Karpas-422 (cell line): ENCODE results near the gene ABCF3. TPM values are rescaled to one million over a fixed set of nuclear protein-coding genes. Genes with fewer than 3 reads are reported as not detected.

Source experiments
- DNase-seq: peaks from one replicate; pipeline ENCODE4 v3.0.0-alpha.2; 2015
- H2AFZ ChIP-seq: fragments of 200-600 bp; sonication (generic); 2 replicates; pipeline ENCODE4 v1.6.1; 2014; ENCODE audit warnings: antibody characterized with exemption, low read length, mixed read lengths
- H3K27ac ChIP-seq: fragments of 200-600 bp; sonication (generic); 2 replicates; pipeline ENCODE4 v1.5.1; 2014; ENCODE audit warnings: mild to moderate bottlenecking, low read length, moderate library complexity
- H3K27me3 ChIP-seq: fragments of 200-600 bp; sonication (generic); 2 replicates; pipeline ENCODE4 v1.6.1; 2014; ENCODE audit warnings: low read length, mixed read lengths
- H3K36me3 ChIP-seq: fragments of 200-600 bp; sonication (generic); 2 replicates; pipeline ENCODE4 v1.6.1; 2014; ENCODE audit warnings: low read length, mixed read lengths; ENCODE audit not compliant: insufficient read depth
- H3K4me1 ChIP-seq: fragments of 200-600 bp; sonication (generic); 2 replicates; pipeline ENCODE4 v1.6.1; 2014; ENCODE audit warnings: mild to moderate bottlenecking, low read length, mixed read lengths
- H3K4me2 ChIP-seq: fragments of 200-600 bp; sonication (generic); 2 replicates; pipeline ENCODE4 v1.6.1; 2014; ENCODE audit warnings: low read length, low read depth, mild to moderate bottlenecking; ENCODE audit not compliant: poor library complexity, severe bottlenecking
- H3K4me3 ChIP-seq: fragments of 200-600 bp; sonication (generic); 2 replicates; pipeline ENCODE4 v1.5.1; 2014; ENCODE audit warnings: mild to moderate bottlenecking, antibody characterized with exemption, low read length, mixed read lengths
- H3K79me2 ChIP-seq: fragments of 200-600 bp; sonication (generic); 2 replicates; pipeline ENCODE4 v1.6.1; 2014; ENCODE audit warnings: mild to moderate bottlenecking, low read length, mixed read lengths
- H3K9ac ChIP-seq: fragments of 200-600 bp; sonication (generic); 2 replicates; pipeline ENCODE4 v1.6.0; 2014; ENCODE audit warnings: low read length
- H3K9me2 ChIP-seq: fragments of 200-600 bp; sonication (generic), shearing (Covaris generic); replicated peaks from 2 replicates; pipeline ENCODE4 v1.6.0; 2014; ENCODE audit warnings: mild to moderate bottlenecking, low read length, moderate library complexity; ENCODE audit not compliant: insufficient read depth
- H3K9me3 ChIP-seq: fragments of 300-700, 200-600 bp; sonication (generic); 2 replicates; pipeline ENCODE4 v1.6.1; 2014; ENCODE audit warnings: low read length, mixed read lengths
- H4K20me1 ChIP-seq: fragments of 200-600 bp; sonication (generic); 2 replicates; pipeline ENCODE4 v1.6.1; 2014; ENCODE audit warnings: mild to moderate bottlenecking, antibody characterized with exemption, low read length, low read depth; ENCODE audit not compliant: insufficient read depth
- total RNA-seq: library from RNA; depleted of rRNA; stranded (reverse); fragments of >200 nt; shearing (Covaris generic); gene quantifications from 2 replicates; pipeline ENCODE4 v1.2.3, GENCODE V29; 2014; ENCODE audit warnings: low replicate concordance

The ABCF3 gene
- total RNA-seq, 1 experiment from 2014 or later, result 62.9 TPM

DNA sequence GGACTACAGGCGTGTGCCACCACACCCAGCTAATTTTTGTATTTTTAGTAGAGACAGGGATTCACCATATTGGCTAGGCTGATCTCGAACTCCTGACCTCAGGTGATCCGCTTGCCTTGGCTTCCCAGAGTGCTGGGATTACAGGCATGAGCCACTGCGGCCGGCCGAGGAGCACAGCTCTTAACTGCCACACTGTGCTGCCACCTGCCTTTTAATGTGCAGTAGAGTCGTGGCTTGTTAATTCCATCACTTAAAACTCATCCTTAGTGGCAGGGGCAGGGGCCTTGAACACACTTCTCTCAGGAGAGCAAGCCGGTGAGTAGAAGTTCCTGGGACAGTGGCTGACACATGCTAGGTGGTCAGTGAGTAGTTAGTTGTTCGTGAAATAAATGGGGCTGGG is 12.5 kb downstream of the ABCF3 start:
- DNase-seq, result no peak
- Histone ChIP-seq H3K9ac (no peak overlapping the region), H3K79me2 (no peaks in the 10 kb centered on the region), H3K4me3 (no peak overlapping the region), H3K9me2 (no peaks in the 10 kb centered on the region), H3K27me3 (no peaks in the 10 kb centered on the region), H3K9me3 (no peaks in the 10 kb centered on the region), H4K20me1 (no peaks in the 10 kb centered on the region), H3K4me1 (peaks cover 4% of the 10 kb centered on the region; the same call in 1 of the 2 replicates), H3K4me2 (no peak overlapping the region), H3K27ac (no peak overlapping the region), H3K36me3 (peaks cover 17% of the 10 kb centered on the region; the same call in 1 of the 2 replicates), H2AFZ (no peak overlapping the region)

DNA sequence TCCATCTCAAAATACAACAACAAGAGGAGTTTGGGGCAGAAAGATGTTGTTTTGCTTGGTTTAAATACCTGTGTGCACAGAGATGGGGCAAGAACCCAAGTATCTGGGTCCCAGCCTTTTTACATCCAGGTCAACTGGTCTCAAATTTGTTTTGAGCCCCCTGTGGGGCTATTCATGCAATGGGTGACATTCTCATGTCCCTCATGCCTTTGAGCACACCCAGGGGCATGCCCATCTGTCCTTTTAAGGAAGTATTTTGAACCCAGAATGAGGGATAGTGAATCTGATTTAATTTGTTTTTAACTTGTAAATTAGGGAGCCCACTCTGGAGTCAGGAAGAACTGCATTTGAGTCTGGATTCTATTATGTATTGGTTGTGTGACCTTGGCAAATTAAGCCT is 14.8 kb downstream of the ABCF3 start:
- H3K9me3 ChIP-seq, result no peaks in the 10 kb centered on the region
- H3K4me2 ChIP-seq, result no peak overlapping the region
- no peaks in the 10 kb centered on the region for H4K20me1 ChIP-seq
- no peaks in the 10 kb centered on the region for H3K79me2 ChIP-seq
- no peak overlapping the region for H3K27ac ChIP-seq
- H3K36me3 ChIP-seq, result peaks cover 1% of the 10 kb centered on the region; the same call in 1 of the 2 replicates
- H3K4me3 ChIP-seq, result no peak overlapping the region
- H3K9me2 ChIP-seq, result no peaks in the 10 kb centered on the region
- no peaks in the 10 kb centered on the region for H3K27me3 ChIP-seq
- no peak for DNase-seq
- H3K4me1 ChIP-seq, result peaks cover 4% of the 10 kb centered on the region; the same call in 1 of the 2 replicates
- H2AFZ ChIP-seq, result no peak overlapping the region
- no peak overlapping the region for H3K9ac ChIP-seq

DNA sequence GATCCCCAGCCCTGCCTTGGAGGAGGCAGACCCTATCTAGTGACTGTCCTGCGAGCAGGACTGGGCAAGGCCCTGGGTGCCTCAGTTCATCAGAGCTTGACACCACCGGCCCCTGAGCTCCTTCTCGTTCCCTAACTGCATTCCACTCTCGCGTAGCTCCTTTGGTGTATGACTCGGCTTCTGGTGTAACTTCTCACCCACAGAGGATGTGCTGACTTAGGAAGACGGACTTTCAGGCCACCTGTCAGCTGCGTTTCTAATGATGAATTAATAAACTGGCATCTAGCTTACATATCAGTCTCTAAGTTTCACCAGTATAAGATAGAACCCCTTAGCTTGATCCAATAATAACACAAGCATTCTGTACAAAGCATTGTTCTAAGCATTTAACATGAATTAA is 17.5 kb downstream of the ABCF3 start:
- Histone ChIP-seq H3K36me3 (no peaks in the 10 kb centered on the region), H3K9me3 (no peaks in the 10 kb centered on the region), H3K4me3 (no peak overlapping the region), H3K79me2 (no peaks in the 10 kb centered on the region), H3K9me2 (no peaks in the 10 kb centered on the region), H4K20me1 (no peaks in the 10 kb centered on the region), H3K27ac (no peak overlapping the region), H3K4me1 (peaks cover 4% of the 10 kb centered on the region; the same call in 1 of the 2 replicates), H2AFZ (no peak overlapping the region), H3K9ac (no peak overlapping the region), H3K27me3 (no peaks in the 10 kb centered on the region), H3K4me2 (no peak overlapping the region)
- no peak for DNase-seq

DNA sequence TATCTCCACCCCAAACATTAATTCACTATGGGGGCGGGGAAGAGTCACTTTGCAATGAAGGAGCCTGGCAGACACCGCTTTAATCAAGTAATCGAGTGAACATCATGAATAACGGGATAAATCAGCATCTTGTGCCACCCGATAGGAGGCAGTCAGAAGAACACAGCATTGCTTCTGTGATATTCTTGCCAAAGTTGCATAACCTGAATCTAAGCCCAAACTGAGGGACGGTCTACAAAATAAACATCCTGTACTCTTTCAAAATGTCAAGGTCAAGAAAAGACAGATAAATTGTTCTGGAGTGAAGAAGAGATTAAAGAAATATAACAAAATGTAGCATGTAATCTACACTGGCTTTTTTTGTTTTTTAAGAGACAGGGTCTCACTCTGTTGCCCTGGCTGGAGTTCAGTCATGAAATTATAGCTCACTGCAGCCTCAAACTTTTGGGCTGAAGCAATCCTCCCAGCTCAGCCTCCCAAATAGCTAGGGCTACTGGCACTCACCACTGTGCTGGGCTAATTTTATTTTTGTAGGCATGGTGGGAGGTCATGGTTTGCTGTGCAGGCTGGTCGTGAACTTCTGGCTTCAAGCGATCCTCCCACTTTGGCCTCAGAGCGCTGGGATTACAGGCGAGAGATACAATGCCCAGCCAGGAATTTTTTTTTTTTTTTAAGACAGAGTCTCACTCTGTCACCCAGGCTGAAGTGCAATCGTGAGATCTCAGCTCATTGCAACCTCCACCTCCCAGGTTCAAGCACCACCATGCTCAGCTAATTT is 23.3 kb downstream of the ABCF3 start:
- no peak overlapping the region for H3K27ac ChIP-seq
- no peaks in the 10 kb centered on the region for H3K4me1 ChIP-seq
- H3K27me3 ChIP-seq, result no peaks in the 10 kb centered on the region
- H3K9me3 ChIP-seq, result no peaks in the 10 kb centered on the region
- H3K9me2 ChIP-seq, result no peaks in the 10 kb centered on the region
- no peak for DNase-seq
- H2AFZ ChIP-seq, result no peak overlapping the region
- H3K4me3 ChIP-seq, result no peak overlapping the region
- no peaks in the 10 kb centered on the region for H3K79me2 ChIP-seq
- H3K9ac ChIP-seq, result no peak overlapping the region
- no peaks in the 10 kb centered on the region for H3K36me3 ChIP-seq
- H4K20me1 ChIP-seq, result no peaks in the 10 kb centered on the region
- no peak overlapping the region for H3K4me2 ChIP-seq

DNA sequence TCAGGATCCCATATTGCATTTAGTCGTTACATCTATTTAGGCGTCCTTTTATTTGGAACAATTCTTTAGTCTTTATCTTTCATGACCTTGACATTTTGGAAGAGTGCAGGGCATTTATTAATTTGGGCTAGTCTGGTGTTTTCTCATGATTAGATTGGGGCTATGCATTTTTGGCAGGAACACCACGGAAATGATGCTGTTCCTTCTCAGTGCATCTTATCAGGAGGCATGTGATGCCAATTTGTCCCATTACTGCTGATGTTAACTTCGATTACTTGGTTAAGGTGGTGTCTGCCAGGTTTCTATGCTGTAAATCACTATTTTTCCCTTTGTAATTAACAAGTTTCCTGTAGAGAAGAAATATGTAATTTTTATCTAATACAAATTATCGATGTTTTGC is 25.3 kb downstream of the ABCF3 start:
- Histone ChIP-seq H3K4me1 (no peaks in the 10 kb centered on the region), H2AFZ (no peak overlapping the region), H3K9me2 (no peaks in the 10 kb centered on the region), H3K27ac (no peak overlapping the region), H4K20me1 (no peaks in the 10 kb centered on the region), H3K4me2 (no peak overlapping the region), H3K9ac (no peak overlapping the region), H3K4me3 (no peak overlapping the region), H3K79me2 (no peaks in the 10 kb centered on the region), H3K27me3 (no peaks in the 10 kb centered on the region), H3K9me3 (no peaks in the 10 kb centered on the region), H3K36me3 (no peaks in the 10 kb centered on the region)
- no peak for DNase-seq

DNA sequence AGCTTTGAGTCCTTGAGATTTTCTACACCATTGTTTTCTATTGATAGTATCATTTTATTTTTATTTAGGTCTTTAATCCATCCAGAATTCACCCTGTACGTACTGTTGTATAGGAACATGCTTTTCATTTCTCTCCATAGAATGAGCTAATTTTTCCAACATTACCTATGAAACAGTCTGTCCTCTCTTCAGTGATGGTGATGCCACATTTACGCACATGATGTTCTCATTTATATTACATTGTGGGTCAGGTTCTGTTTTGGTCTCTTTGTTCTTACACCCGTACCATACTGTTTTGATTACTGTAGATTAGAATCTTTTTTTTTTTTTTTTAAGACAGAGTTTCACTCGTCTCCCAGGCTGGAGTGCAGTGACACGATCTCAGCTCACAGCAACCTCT is 25.7 kb downstream of the ABCF3 start:
- H3K27ac ChIP-seq, result no peak overlapping the region
- H3K4me1 ChIP-seq, result no peaks in the 10 kb centered on the region
- H3K4me3 ChIP-seq, result no peak overlapping the region
- no peaks in the 10 kb centered on the region for H3K36me3 ChIP-seq
- H4K20me1 ChIP-seq, result no peaks in the 10 kb centered on the region
- H3K4me2 ChIP-seq, result no peak overlapping the region
- H3K9ac ChIP-seq, result no peak overlapping the region
- no peak overlapping the region for H2AFZ ChIP-seq
- no peaks in the 10 kb centered on the region for H3K79me2 ChIP-seq
- no peaks in the 10 kb centered on the region for H3K27me3 ChIP-seq
- H3K9me3 ChIP-seq, result no peaks in the 10 kb centered on the region
- DNase-seq, result no peak
- H3K9me2 ChIP-seq, result no peaks in the 10 kb centered on the region

DNA sequence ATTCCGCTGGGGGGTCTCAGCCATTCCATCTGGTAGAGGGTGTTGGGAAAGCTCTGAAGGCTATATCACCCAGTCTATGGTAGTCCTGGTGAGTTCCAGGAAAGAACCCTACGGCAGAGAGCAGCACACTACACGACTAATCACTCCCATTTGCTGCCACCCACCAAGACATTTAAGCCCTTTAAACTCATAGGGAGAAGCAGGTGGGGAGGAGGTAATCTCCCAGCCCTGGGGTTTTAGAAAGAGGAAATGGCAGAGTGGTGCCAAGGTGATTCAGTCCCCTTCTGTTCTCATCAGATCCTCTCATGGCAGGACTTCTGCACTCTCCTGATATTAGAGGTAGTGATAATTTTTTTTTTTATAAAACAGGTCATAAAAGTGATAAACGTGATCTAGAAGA is 32.8 kb downstream of the ABCF3 start:
- no peak overlapping the region for H3K27ac ChIP-seq
- H2AFZ ChIP-seq, result no peak overlapping the region
- no peaks in the 10 kb centered on the region for H3K79me2 ChIP-seq
- no peaks in the 10 kb centered on the region for H3K27me3 ChIP-seq
- H4K20me1 ChIP-seq, result no peaks in the 10 kb centered on the region
- no peak overlapping the region for H3K9ac ChIP-seq
- no peaks in the 10 kb centered on the region for H3K9me2 ChIP-seq
- no peak for DNase-seq
- no peaks in the 10 kb centered on the region for H3K9me3 ChIP-seq
- H3K4me1 ChIP-seq, result no peaks in the 10 kb centered on the region
- H3K4me3 ChIP-seq, result no peak overlapping the region
- no peak overlapping the region for H3K4me2 ChIP-seq
- no peaks in the 10 kb centered on the region for H3K36me3 ChIP-seq

DNA sequence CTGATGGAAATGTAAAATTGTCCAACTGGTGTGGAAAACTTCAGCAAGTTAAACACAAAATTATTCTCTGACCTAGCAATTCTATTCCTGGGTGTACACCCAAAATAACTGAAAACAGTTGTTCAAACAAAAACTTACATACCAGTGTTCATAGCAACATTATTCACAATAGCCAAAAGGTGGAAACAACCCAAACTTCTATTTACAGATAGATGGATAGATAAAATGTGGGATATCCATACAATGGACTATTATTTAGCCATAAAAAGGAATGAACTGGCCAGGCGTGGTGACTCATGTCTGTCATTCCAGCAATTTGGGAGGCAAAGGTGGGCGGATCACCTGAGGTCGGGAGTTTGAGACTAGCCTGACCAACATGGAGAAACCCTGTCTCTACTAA is 36.5 kb downstream of the ABCF3 start:
- Histone ChIP-seq H2AFZ (no peak overlapping the region), H3K27ac (no peak overlapping the region)

More for the DNA sequence above, 36.5 kb downstream of the ABCF3 start:
- Histone ChIP-seq H3K4me1 (no peaks in the 10 kb centered on the region), H3K4me2 (no peak overlapping the region), H3K9ac (no peak overlapping the region), H3K4me3 (no peak overlapping the region), H3K36me3 (no peaks in the 10 kb centered on the region), H3K9me3 (no peaks in the 10 kb centered on the region), H3K9me2 (no peaks in the 10 kb centered on the region), H3K27me3 (no peaks in the 10 kb centered on the region), H4K20me1 (no peaks in the 10 kb centered on the region), H3K79me2 (no peaks in the 10 kb centered on the region)
- no peak for DNase-seq
